ENCODE results near the gene EFNA5. TPM values are rescaled to one million over a fixed set of nuclear protein-coding genes. Genes with fewer than 3 reads are reported as not detected.

EFNA5 gene
- total and polyA plus RNA-seq, 2 experiments from 2014 or later = 7.5 to 10.1 TPM

GRCh38 chr5:107359033-107359915, 311.5 kb downstream of the EFNA5 start (continued):
- TF ChIP-seq ZNF462 (CRISPR knock-in tag; IDR thresholded peaks at IDR 0.05) (no peak), JUNB (IDR thresholded peaks at IDR 0.05; ENCODE audit: unreplicated experiment) (no peak), CREB1 (CRISPR knock-in tag; IDR thresholded peaks at IDR 0.05; ENCODE audit: low read depth) (no peak), CTCF (conservative IDR thresholded peaks at IDR 0.05; ENCODE audit: low read depth in 2 of 2) (no peak), EZH2phosphoT487 (IDR thresholded peaks at IDR 0.05; ENCODE audit: unreplicated experiment) (no peak), EZH2 (IDR thresholded peaks at IDR 0.05; ENCODE audit: low read depth, unreplicated experiment) (no peak)

- no peak overlapping the region for H3K27ac Mint-ChIP-seq
- no peak overlapping the region for H3K27ac ChIP-seq (ENCODE audit: low read depth)
- H3K4me1 ChIP-seq (ENCODE audit: insufficient read depth) = peaks cover 6% of the 10 kb centered on the region; the same call in 1 of the 2 replicates
- ATAC-seq (no peak), DNase-seq (ENCODE audit: low spot score) (no peak)
- H3K27me3 Mint-ChIP-seq (ENCODE audit: insufficient read depth, low read depth, poor library complexity) = no peaks in the 10 kb centered on the region
- no peaks in the 10 kb centered on the region for H3K79me2 ChIP-seq (replicated peaks; ENCODE audit: insufficient read depth)
- H3K4me3 Mint-ChIP-seq = no peak overlapping the region
- H3K9me2 ChIP-seq (ENCODE audit: insufficient read depth) = no peaks in the 10 kb centered on the region
- H3F3A ChIP-seq (replicated peaks; ENCODE audit: low read depth) = no peaks in the 10 kb centered on the region
- no peaks in the 10 kb centered on the region for H3K36me3 ChIP-seq (ENCODE audit: insufficient read depth)
- H4K20me1 ChIP-seq (replicated peaks; ENCODE audit: insufficient read depth) = no peaks in the 10 kb centered on the region
- no peaks in the 10 kb centered on the region for H3K27me3 ChIP-seq (ENCODE audit: insufficient read depth)
- H3K4me1 Mint-ChIP-seq = peaks cover 2% of the 10 kb centered on the region
- H3K4me3 ChIP-seq = no peak overlapping the region
- no peak overlapping the region for H3K4me2 ChIP-seq
- H2AFZ ChIP-seq = no peak overlapping the region
- no peaks in the 10 kb centered on the region for H3K36me3 Mint-ChIP-seq (ENCODE audit: low read depth)
- no peaks in the 10 kb centered on the region for H3K9me3 Mint-ChIP-seq
- no peak for TF ChIP-seq ZNF331 (CRISPR knock-in tag; IDR thresholded peaks at IDR 0.05; ENCODE audit: low read depth)
- TF ChIP-seq STAT1 (IDR thresholded peaks at IDR 0.05; ENCODE audit: unreplicated experiment) = no peak
- TF ChIP-seq NANOG (IDR thresholded peaks at IDR 0.05; ENCODE audit: borderline replicate concordance) = no peak
- no peak for TF ChIP-seq POLR2AphosphoS5 (IDR thresholded peaks at IDR 0.05; ENCODE audit: low read depth)
- TF ChIP-seq EZH2 (IDR thresholded peaks at IDR 0.05; ENCODE audit: low read depth, unreplicated experiment) = no peak
- TF ChIP-seq EZH2phosphoT487 (IDR thresholded peaks at IDR 0.05; ENCODE audit: unreplicated experiment) = no peak
- TF ChIP-seq ETS1 (IDR thresholded peaks at IDR 0.05) = no peak
- TF ChIP-seq REST (IDR thresholded peaks at IDR 0.05; ENCODE audit: unreplicated experiment) = no peak
These were observed 313.8 kb downstream of the EFNA5 start for GRCh38 chr5:107356891-107357290.
